IMR-90 (cell line): ENCODE data around the gene MYOCD. TPM values are rescaled to one million over a fixed set of nuclear protein-coding genes. Genes with fewer than 3 reads are reported as not detected.

Source experiments
- ATAC-seq: fragments of 200-7000 bp; cut with Tn5 transposase; 2 replicates; pipeline ENCODE4 v1.9.1; 2020; ENCODE audit warnings: low read depth, mild to moderate bottlenecking, moderate library complexity
- BruUV-seq: library from RNA; stranded (reverse); fragments of 400-500 nt; replicated peaks from 2 replicates; lab custom pipeline; 2021; lab: Mats Ljungman, UMichigan
- CTCF ChIA-PET: fragments of 300-600 bp; formaldehyde crosslinking; extraction: SDS; loops from one replicate; lab custom pipeline; 2021; ENCODE audit warnings: antibody characterized with exemption; lab: Yijun Ruan, JAX
- POLR2A ChIA-PET: fragments of 300-600 bp; sonication (Branson Sonifier 250); formaldehyde crosslinking; loops from one replicate; lab custom pipeline; 2022; ENCODE audit warnings: antibody characterized with exemption; ENCODE audit not compliant: unreplicated experiment; lab: Charles Lee
- DNase-seq: peaks from one replicate; pipeline ENCODE4 v3.0.0; 2013
- H2AFZ ChIP-seq: replicated peaks from 2 replicates; pipeline ENCODE3; 2013; ENCODE audit warnings: low read length, mild to moderate bottlenecking; ENCODE audit not compliant: poor library complexity
- H2AK5ac ChIP-seq: 2 replicates; pipeline ENCODE4 v1.6.1; 2013; ENCODE audit warnings: low read depth, low read length, inconsistent platforms
- H2AK9ac ChIP-seq: replicated peaks from 2 replicates; pipeline ENCODE3; 2013; ENCODE audit warnings: mild to moderate bottlenecking, low read depth, low read length, moderate library complexity; ENCODE audit not compliant: poor library complexity
- H2BK120ac ChIP-seq: 2 replicates; pipeline ENCODE4 v1.6.1; 2013; ENCODE audit warnings: low read depth, low read length, inconsistent platforms
- H2BK15ac ChIP-seq: 3 replicates; pipeline ENCODE4 v1.6.1; 2013; ENCODE audit warnings: low read depth, low read length, inconsistent platforms
- H2BK20ac ChIP-seq: 2 replicates; pipeline ENCODE4 v1.6.1; 2013; ENCODE audit warnings: low read depth, mild to moderate bottlenecking, inconsistent platforms, low read length, moderate library complexity
- H2BK5ac ChIP-seq: 2 replicates; pipeline ENCODE4 v1.6.1; 2013; ENCODE audit warnings: mild to moderate bottlenecking, low read depth, low read length, inconsistent platforms; ENCODE audit not compliant: poor library complexity, severe bottlenecking
- H3K14ac ChIP-seq: replicated peaks from 2 replicates; pipeline ENCODE4 v1.6.1; 2013; ENCODE audit warnings: low read depth, low read length, inconsistent platforms
- H3K18ac ChIP-seq: 2 replicates; pipeline ENCODE4 v1.6.1; 2013; ENCODE audit warnings: low read depth, low read length, control low read depth
- H3K23ac ChIP-seq: 2 replicates; pipeline ENCODE4 v1.6.1; 2013; ENCODE audit warnings: low read depth, low read length, inconsistent platforms
- H3K27ac ChIP-seq: 2 replicates; pipeline ENCODE4 v1.5.1; 2013; ENCODE audit warnings: mild to moderate bottlenecking, control low read depth, low read length; ENCODE audit not compliant: insufficient read depth
- H3K27me3 ChIP-seq: 2 replicates; pipeline ENCODE4 v1.6.1; 2013; ENCODE audit warnings: low read length; ENCODE audit not compliant: control insufficient read depth, insufficient read depth
- H3K36me3 ChIP-seq: 2 replicates; pipeline ENCODE4 v1.6.1; 2013; ENCODE audit warnings: low read length, mixed read lengths; ENCODE audit not compliant: control insufficient read depth, insufficient read depth
- H3K4ac ChIP-seq: 2 replicates; pipeline ENCODE4 v1.6.1; 2013; ENCODE audit warnings: low read depth, low read length, inconsistent platforms
- H3K4me1 ChIP-seq: 2 replicates; pipeline ENCODE4 v1.6.1; 2013; ENCODE audit warnings: low read length, mixed read lengths; ENCODE audit not compliant: control insufficient read depth, insufficient read depth
- H3K4me2 ChIP-seq: 2 replicates; pipeline ENCODE4 v1.6.1; 2013; ENCODE audit warnings: low read depth, mild to moderate bottlenecking, control low read depth, low read length, moderate library complexity
- H3K4me3 ChIP-seq: 2 replicates; pipeline ENCODE4 v1.5.1; 2013; ENCODE audit warnings: low read depth, mild to moderate bottlenecking, control low read depth, low read length, moderate library complexity; ENCODE audit not compliant: insufficient read depth
- H3K56ac ChIP-seq: 2 replicates; pipeline ENCODE4 v1.6.1; 2013; ENCODE audit warnings: low read length, inconsistent platforms; ENCODE audit not compliant: insufficient read depth; ENCODE audit errors: extremely low read depth
- H3K79me1 ChIP-seq, 2 experiments: 2 replicates each; pipeline ENCODE4 v1.6.1; 2013; ENCODE audit warnings: low read length in 2 of 2, inconsistent platforms in 1 of 2, low read depth in 1 of 2
- H3K9ac ChIP-seq: 2 replicates; pipeline ENCODE4 v1.6.1; 2013; ENCODE audit warnings: low read depth, low read length, control low read depth
- H3K9me1 ChIP-seq: 2 replicates; pipeline ENCODE4 v1.6.1; 2013; ENCODE audit warnings: low read length, inconsistent platforms; ENCODE audit not compliant: insufficient read depth
- H3K9me3 ChIP-seq: 2 replicates; pipeline ENCODE4 v1.6.1; 2013; ENCODE audit warnings: low read length; ENCODE audit not compliant: control insufficient read depth, insufficient read depth
- H4K20me1 ChIP-seq: 2 replicates; pipeline ENCODE4 v1.6.1; 2013; ENCODE audit warnings: low read length, inconsistent platforms; ENCODE audit not compliant: insufficient read depth
- H4K5ac ChIP-seq: 2 replicates; pipeline ENCODE4 v1.6.1; 2013; ENCODE audit warnings: mild to moderate bottlenecking, low read depth, low read length, control low read depth
- H4K8ac ChIP-seq, 2 experiments: 2 replicates each; pipeline ENCODE4 v1.6.1; 2013; ENCODE audit warnings: low read depth in 2 of 2, low read length in 2 of 2, control low read depth in 1 of 2, inconsistent platforms in 1 of 2
- H4K91ac ChIP-seq: 2 replicates; pipeline ENCODE4 v1.6.1; 2013; ENCODE audit warnings: low read depth, low read length, inconsistent platforms; ENCODE audit not compliant: insufficient read depth
- FOS ChIP-seq: fragments of 150-350 bp; IDR thresholded peaks from 2 replicates; pipeline ENCODE4 v1.6.1; 2016; ENCODE audit warnings: low read depth, low read length
- MXI1 ChIP-seq: IDR thresholded peaks from 2 replicates; pipeline ENCODE4 v1.6.1; 2012; ENCODE audit warnings: low read depth, mild to moderate bottlenecking, low read length, moderate library complexity, borderline replicate concordance
- WGBS, 2 experiments: methylation state at CpG; one replicate each; pipeline versions ENCODE4 v1.1.5 to v1.1.7; 2013; ENCODE audit warnings: missing lambda C conversion rate in 2 of 2; ENCODE audit not compliant: insufficient read length in 1 of 2; ENCODE audit errors: extremely low coverage in 2 of 2; 5-methylcytosine and 5-hydroxymethylcytosine counted together
- dilution Hi-C: fragments of 300-500 bp; cut with HindIII; formaldehyde crosslinking; loops from one replicate; pipeline ENCODE4 v1.14.3; 2018; ENCODE audit warnings: low sequenced_read_pairs; ENCODE audit not compliant: unreplicated experiment
- in situ Hi-C: fragments of 300-500 bp; cut with MboI; formaldehyde crosslinking; loops from 3 replicates; pipeline ENCODE4 v1.14.3; 2019; ENCODE audit warnings: low sequenced_read_pairs, inconsistent platforms, mixed read lengths
- intact Hi-C: fragments of 100-400 bp; cut with micrococcal nuclease; formaldehyde crosslinking; loops from 2 replicates; pipeline ENCODE4 v1.10.0; 2022
- polyA plus RNA-seq, 3 experiments: library from polyadenylated mRNA; depleted of rRNA; stranded (reverse); fragments of >200 nt; gene quantifications; 2 replicates each; pipeline ENCODE4 v1.2.3, GENCODE V29; 2012; ENCODE audit warnings: low replicate concordance in 1 of 3
- total RNA-seq: library from RNA; depleted of rRNA; stranded (reverse); fragments of >200 nt; gene quantifications from 2 replicates; pipeline ENCODE4 v1.2.3, GENCODE V29; 2012

The MYOCD gene
- total and polyA plus RNA-seq, 2 of the 4 experiments (the other 2 are of a cell fraction) = 10.6 to 20.1 TPM

- CTCF ChIA-PET = interaction anchor here (0.9 kb wide), 1 partner anchor 13 kb away, joined by 3 read pairs; no protein-coding TSS in a partner anchor
- DNase-seq = peak; percentile 61
Measured at GRCh38 chr17:12693640-12694039, 27.9 kb downstream of the MYOCD start.

More at GRCh38 chr17:12693640-12694039, 27.9 kb downstream of the MYOCD start:
- dilution Hi-C loops (no loop called here), in situ Hi-C loops (no loop called here), intact Hi-C loops (no loop called here)
- Histone ChIP-seq H3K56ac (no peak overlapping the region), H2BK5ac (no peak overlapping the region), H2AK9ac (no peak overlapping the region), H3K23ac (no peak overlapping the region), H3K36me3 (no peaks in the 10 kb centered on the region), H3K27me3 (no peaks in the 10 kb centered on the region), H3K18ac (no peak overlapping the region), H2BK15ac (no peak overlapping the region), H4K91ac (no peak overlapping the region), H3K9me1 (peaks cover 11% of the 10 kb centered on the region; the same call in 1 of the 2 replicates), H3K9ac (no peak overlapping the region), H3K79me1 (peaks cover 23 to 38% of the 10 kb centered on the region in 2 experiments), H2BK20ac (no peak overlapping the region), H4K8ac (no peak overlapping the region), H2AK5ac (no peak overlapping the region), H3K9me3 (no peaks in the 10 kb centered on the region), H4K5ac (no peak overlapping the region), H4K20me1 (peaks cover 3% of the 10 kb centered on the region; the same call in 1 of the 2 replicates), H2AFZ (no peak overlapping the region), H2BK120ac (no peak overlapping the region), H3K4me1 (peaks cover 2% of the 10 kb centered on the region; the same call in 1 of the 2 replicates), H3K4ac (no peak overlapping the region), H3K14ac (no peak overlapping the region), H3K4me2 (peak overlapping the region; percentile 17; the same call in 1 of the 2 replicates), H3K4me3 (no peak overlapping the region), H3K27ac (no peak overlapping the region)
- TF ChIP-seq FOS (peak; percentile 8; the same call in 1 of the 2 replicates), MXI1 (no peak)
- POLR2A ChIA-PET = interaction anchor here (0.5 kb wide), 1 partner anchor 496 kb away, joined by 3 read pairs; no protein-coding TSS in a partner anchor
- WGBS, 2 experiments = no CpG with 5 or more reads among the region's 1 CpG
- no TSS peak for BruUV-seq
- ATAC-seq = peak; percentile 53
